Hematopoietic multipotent progenitor cell (in vitro differentiated cells): ENCODE data around the gene NOS3. TPM values are rescaled to one million over a fixed set of nuclear protein-coding genes. Genes with fewer than 3 reads are reported as not detected.
"Not testable (repeated sequence)": the region's sequence is repeated elsewhere in the genome, so short reads cannot be mapped to it uniquely, and the experiment has no call there.

Source experiments
- DNase-seq, 3 donors: peaks; one replicate each; pipeline ENCODE4 v3.0.0-alpha.2; 2011 to 2015; ENCODE audit warnings: low read depth in 2 of 3, low spot score in 2 of 3
- total RNA-seq: library from RNA; depleted of rRNA; stranded (reverse); fragments of >200 nt; gene quantifications from one replicate; pipeline ENCODE4 v1.2.3, GENCODE V29; 2012

Gene NOS3
- total RNA-seq, 1 donor: 0.27 TPM

DNA sequence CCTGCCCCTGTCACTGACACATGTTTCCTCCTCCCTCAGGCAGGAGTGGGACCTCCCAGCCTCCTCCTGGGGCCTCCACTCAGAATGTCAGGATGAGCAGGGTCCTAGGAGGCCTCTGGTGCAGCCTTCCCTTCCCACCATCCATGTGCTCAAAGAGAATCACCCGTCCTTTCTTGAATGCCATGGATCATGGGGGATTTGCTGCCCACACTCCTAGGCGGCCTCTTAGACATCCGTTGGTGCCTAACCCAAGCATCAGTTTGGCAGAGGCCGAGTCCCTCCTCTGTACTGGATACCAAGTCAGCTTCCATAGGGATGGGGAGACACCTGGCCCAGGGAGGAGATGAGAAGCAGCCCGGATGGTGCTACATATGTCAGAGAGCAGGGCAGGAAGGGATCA is 7.0 kb downstream of the NOS3 start:
- no peak for DNase-seq

DNA sequence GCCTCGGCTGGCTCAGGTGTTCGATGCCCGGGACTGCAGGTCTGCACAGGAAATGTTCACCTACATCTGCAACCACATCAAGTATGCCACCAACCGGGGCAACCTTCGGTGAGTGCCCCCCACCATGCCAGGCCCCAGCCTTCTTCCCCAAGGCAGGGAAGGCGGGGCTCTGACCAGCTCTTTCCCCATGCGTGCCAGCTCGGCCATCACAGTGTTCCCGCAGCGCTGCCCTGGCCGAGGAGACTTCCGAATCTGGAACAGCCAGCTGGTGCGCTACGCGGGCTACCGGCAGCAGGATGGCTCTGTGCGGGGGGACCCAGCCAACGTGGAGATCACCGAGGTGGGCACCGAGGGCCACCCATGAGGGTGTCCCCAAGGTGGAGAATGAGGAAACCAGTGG is 7.5 kb downstream of the NOS3 start:
- no peak for DNase-seq

DNA sequence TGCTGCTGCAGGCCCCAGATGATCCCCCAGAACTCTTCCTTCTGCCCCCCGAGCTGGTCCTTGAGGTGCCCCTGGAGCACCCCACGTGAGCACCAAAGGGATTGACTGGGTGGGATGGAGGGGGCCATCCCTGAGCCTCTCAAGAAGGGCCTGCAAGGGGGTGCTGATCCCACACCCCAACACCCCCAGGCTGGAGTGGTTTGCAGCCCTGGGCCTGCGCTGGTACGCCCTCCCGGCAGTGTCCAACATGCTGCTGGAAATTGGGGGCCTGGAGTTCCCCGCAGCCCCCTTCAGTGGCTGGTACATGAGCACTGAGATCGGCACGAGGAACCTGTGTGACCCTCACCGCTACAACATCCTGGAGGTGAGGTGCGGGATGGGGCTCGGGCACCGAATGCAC is 8.2 kb downstream of the NOS3 start:
- DNase-seq: no peak

DNA sequence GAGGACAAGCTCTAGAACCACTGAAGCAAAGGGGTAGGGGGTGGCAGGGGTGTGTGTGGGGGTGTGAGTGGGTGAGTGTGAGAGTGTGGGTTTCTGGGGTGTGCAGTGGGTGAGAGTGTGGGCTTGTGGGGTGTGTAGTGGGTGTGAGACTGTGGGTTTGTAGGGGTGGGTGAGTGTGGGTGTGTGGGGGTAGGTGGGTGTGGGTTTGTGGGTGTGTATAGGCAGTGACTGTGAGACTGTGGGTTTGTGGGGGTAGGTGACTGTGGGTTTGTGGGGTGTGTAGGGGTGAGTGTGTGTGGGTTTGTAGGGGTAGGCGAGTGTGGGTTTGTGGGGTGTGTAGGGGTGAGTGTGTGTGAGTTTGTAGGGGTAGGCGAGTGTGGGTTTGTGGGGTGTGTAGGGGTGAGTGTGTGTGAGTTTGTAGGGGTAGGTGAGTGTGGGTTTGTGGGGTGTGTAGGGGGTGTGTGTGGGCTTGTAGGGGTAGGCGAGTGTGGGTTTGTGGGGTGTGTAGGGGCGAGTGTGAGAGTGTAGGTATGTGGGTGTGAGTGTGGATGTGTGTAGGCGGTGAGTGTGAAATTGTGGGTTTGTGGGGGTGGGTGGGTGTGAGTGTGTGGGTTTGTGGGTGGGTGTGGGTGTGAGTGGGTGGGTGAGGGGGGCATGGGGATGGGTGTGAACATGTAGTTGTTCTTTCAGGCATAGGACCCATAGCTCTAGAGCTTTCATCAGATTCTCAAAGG is 8.8 kb downstream of the NOS3 start:
- DNase-seq: no peak

DNA sequence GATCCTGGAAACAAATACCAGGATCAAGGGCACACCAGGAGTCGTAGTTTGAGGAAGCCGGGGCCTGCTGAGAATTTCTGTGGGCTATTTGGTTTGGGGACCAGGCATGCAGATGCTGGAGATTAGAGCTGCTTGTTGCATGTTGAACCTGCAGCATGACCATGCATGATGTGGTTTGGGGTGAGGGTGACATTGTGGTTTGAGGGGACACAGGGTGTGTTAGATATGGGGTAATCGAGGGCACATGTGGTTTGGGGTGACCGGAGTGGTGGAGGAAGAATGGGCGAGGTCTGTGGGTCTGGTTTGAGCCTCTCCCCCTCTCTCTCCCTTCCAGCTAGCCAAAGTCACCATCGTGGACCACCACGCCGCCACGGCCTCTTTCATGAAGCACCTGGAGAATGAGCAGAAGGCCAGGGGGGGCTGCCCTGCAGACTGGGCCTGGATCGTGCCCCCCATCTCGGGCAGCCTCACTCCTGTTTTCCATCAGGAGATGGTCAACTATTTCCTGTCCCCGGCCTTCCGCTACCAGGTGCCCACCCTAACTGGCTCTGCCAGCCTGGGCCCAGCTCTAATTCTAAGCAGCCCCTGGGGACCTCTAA is 10.2 kb downstream of the NOS3 start:
- peak in 1 of 3 donors; percentile 57 for DNase-seq

DNA sequence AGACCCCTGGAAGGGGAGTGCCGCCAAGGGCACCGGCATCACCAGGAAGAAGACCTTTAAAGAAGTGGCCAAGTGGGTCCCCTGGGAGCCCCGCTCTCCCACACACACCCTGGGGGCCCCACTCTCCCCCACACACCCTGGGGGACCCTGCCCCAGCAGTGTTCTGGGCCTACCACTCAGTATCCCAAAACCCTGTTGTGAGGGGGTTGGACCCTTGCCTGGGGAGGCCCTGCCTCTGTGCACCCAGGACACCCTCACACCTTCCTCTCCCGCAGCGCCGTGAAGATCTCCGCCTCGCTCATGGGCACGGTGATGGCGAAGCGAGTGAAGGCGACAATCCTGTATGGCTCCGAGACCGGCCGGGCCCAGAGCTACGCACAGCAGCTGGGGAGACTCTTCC is 10.7 kb downstream of the NOS3 start:
- no peak for DNase-seq

DNA sequence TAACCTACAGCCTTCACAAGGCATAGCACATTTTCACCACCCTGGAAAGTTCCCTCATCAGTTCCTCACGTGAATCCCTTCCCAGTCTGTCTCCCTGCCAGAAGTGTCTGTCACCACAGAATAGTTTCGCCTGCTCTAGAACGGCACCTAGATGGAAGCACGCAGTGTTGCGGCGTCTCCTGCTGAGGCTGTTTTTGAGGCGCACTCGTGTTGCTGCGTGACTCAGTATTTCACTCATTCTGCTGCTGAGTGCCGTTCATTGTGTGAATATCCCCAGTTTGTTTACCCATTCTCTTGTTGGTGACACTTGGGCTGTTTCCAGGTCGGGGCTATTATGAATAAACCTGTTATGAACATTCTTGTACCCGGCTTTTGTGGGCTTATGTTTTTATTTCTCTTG is 12.8 kb downstream of the NOS3 start:
- no peak for DNase-seq

DNA sequence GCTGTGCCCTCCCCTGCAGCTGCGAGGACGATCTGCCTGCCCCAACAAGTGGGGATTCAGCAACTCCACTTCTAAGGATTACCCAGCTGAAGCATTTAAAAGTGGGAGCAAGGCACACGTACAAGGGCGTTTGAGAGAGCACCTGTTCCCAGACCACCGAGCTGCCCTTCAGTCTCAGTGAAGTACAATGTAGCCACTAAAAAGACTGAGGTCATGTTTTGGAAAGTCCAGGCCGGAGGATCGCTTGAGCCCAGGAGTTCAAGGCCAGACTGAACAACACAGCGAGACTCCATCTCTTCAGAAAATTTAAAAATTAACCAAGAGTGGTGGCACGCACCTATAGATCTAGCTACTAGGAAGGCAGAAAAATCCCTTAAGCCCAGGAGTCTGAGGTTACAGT is 14.7 kb downstream of the NOS3 start:
- no peak for DNase-seq

DNA sequence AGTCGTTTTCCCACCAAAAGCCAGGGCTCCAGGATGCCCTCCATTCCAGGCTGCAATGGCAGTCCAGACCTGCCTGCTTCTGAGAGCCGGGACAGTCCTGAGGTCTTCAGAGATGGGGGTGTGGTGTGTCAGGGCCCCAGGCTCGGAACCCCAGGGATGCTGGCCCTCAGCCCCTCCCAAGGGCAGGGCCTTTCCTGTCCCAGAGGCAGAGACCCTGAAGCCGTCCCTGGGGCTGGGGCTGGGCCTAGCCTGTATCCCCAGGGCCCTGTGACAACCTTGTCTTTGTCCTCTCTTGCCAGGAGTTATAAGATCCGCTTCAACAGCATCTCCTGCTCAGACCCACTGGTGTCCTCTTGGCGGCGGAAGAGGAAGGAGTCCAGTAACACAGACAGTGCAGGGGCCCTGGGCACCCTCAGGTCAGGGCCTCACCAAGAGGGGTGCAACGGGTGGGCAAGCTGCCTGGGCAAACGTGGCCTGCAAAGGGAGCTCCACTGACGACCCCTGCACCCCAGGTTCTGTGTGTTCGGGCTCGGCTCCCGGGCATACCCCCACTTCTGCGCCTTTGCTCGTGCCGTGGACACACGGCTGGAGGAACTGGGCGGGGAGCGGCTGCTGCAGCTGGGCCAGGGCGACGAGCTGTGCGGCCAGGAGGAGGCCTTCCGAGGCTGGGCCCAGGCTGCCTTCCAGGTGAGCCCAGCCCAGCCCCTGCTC is 15.9 kb downstream of the NOS3 start:
- DNase-seq: no peak

DNA sequence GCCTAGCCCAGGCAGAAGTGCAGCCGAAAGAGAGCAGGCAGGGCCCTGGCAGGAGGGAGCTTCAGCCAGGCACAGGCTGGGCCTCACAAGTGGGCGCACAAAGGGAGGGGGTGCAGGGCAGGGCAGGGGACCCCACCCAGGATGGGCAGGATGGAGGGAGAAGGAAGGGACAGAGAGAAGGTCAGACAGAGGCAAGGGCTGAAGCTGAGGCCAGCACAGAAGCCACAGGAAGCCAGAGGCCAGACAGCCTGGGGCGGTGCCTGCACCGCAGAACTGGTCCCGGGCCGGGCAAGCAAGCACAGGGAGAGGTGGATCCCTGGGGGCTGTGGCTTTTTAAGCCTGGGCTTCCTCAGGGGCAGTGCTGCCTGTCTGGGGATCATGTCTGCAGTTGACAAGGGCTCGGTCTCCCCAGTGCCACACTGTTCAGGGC is 16.7 kb downstream of the NOS3 start:
- no peak for DNase-seq

DNA sequence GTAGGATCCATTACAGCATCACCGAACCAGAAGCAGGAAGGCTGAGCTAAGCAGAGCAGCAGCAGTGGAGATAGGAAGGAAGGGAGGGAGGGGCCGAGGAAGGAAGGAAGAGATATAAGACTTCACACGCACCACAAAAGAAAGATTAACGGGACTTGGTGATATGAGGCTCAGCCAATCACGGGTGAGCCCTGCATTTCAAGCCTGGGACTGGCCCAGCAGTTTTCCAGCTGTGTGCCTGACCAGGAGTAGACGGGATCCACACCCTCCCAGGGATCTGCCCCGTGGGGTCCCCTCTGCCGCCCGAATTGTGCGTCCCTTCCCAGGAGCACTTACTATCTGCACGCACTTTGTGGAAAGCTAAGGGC is 17.3 kb downstream of the NOS3 start:
- no peak for DNase-seq

DNA sequence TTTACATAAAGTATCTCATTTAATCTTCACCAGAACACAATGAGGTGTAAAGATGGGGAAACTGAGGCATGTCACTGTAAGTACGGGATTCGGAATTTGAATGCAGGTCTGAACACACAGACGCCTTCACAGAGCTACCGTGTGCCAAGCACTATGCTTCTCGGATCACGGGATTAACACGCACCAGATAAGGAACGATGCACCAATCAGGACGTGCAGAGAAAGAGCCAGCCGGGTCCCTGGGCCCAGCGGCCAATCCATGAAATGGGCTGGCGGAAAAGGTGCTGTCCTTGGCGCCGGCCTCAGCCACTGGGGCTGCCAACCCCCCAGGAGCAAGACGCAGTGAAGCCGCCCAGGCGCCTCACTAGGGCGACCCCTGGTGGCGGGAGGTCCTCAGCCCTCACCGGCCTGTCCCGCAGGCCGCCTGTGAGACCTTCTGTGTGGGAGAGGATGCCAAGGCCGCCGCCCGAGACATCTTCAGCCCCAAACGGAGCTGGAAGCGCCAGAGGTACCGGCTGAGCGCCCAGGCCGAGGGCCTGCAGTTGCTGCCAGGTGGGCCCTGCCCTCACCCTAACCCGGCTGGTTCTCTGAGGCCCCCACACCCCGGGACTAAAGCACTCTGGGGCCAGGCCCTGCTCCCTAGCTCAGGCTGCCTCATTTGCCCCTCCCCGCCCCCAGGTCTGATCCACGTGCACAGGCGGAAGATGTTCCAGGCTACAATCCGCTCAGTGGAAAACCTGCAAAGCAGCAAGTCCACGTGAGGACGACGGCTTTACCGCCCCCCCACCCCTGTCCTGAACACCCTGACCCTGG is 17.9 kb downstream of the NOS3 start:
- peak in 1 of 3 donors; percentile 62 for DNase-seq

DNA sequence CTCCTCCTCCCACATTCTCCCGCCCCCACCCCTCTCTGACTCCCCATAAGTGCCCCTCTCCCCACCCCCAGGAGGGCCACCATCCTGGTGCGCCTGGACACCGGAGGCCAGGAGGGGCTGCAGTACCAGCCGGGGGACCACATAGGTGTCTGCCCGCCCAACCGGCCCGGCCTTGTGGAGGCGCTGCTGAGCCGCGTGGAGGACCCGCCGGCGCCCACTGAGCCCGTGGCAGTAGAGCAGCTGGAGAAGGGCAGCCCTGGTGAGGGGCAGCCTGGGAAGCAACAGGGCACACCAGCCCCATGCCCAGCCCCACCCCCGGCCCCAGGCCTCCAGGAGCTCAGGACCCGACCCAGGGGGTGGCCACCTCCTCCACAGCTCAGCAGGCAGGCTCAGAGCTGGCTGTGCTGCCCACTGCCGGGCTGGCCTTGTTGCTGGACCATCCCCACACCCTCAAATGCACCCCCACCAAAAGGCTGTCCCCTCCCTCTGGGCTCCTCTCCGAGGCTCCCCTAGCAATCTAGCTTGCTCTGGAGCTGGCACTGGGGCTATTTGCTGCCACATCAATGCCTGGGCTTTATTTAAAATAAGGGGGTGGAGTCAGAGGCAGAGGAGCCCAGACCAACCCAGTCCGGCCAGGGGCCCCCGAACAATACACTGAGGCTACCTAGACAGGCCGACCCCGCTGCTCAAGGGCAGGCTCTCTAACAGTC is 18.7 kb downstream of the NOS3 start:
- no peak for DNase-seq

DNA sequence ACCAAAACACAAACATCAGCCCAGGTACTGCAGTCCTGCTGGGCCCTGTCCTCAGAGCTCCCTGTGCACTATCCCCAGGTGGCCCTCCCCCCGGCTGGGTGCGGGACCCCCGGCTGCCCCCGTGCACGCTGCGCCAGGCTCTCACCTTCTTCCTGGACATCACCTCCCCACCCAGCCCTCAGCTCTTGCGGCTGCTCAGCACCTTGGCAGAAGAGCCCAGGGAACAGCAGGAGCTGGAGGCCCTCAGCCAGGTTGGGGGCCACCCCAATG is 19.2 kb downstream of the NOS3 start:
- no peak for DNase-seq

DNA sequence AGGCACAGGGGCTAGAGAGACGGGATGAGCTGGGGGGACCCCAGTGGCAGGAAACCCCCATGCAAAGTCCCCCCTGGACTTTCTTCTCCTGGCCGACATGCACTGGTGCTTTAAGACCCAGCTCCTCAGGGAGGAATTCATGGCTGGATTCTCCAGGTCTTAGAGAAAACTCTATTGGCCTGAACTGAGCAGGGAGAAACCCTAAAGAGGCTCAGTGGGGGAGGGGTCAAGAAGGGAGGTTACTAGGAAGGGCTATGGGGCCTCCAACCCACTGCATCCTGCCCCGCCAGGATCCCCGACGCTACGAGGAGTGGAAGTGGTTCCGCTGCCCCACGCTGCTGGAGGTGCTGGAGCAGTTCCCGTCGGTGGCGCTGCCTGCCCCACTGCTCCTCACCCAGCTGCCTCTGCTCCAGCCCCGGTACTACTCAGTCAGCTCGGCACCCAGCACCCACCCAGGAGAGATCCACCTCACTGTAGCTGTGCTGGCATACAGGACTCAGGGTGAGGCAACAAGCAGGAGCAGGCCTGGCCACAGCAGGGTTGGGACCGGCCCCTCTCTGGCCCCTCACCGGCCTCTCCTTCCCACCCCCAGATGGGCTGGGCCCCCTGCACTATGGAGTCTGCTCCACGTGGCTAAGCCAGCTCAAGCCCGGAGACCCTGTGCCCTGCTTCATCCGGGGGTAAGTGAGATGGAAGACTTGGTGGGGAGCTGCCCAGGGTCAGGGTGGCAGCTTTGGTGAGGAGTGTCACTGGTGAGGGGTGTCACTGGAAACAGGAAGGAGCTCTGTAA is 19.7 kb downstream of the NOS3 start:
- peak in 1 of 3 donors; percentile 23 for DNase-seq

DNA sequence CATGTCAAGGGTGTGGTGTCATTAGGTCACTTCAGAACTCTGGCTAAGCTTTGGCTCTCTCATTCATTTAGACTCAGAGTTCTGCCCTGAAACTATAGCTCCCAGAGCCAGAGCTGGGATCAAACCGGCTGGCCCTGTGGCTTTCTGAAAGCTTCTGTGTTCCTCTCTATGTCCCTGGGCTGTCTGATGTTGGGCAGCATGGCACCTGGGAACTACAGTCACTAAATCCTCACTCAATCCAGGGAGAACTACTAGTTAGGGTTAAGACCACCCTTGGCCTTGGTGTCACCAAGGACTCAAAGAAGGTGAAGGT is 20.2 kb downstream of the NOS3 start:
- no peak for DNase-seq

DNA sequence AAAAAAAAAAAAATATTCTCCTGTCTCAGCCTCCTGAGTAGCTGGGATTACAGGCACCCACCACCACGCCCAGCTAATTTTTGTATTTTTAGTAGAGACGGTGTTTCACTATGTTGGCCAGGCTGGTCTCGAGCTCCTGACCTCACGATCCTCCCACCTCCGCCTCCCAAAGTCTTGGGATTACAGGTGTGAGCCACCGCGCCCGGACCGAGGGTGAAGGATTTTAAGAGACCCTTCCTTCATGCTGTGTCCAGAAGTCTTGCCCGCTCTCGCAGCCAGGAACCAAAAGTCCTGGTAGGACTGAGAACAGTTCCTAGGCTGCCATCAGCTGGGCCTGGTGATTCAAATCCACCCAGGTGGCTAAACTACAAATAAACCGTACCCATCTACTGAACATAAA is 20.8 kb downstream of the NOS3 start:
- DNase-seq: not testable (repeated sequence)

DNA sequence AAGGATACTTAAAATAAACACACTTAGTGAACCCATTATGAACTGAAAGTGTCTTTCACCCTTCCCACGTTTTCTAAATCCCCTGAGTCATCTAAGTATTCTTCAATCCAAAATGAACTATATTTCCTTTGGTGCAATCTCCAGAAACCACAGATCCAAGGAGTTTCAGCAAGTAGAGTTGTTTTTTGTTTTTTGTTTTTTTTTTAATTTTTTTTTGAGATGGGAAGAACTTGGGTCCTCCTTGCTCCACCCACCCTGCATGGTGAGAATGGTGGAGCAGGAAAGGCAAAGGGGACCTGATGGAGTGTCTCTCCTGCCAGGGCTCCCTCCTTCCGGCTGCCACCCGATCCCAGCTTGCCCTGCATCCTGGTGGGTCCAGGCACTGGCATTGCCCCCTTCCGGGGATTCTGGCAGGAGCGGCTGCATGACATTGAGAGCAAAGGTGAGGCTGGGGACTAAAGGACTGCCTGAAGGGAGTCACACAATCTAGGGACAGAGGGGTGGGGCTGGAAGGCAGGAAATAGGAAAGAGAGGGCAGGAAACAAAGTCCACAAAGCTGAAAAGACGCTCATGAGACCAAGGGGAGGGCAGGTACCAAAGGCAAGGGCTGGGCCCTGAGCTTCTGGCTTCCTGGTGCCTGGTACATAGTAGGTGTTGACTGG is 21.3 kb downstream of the NOS3 start:
- no peak for DNase-seq

DNA sequence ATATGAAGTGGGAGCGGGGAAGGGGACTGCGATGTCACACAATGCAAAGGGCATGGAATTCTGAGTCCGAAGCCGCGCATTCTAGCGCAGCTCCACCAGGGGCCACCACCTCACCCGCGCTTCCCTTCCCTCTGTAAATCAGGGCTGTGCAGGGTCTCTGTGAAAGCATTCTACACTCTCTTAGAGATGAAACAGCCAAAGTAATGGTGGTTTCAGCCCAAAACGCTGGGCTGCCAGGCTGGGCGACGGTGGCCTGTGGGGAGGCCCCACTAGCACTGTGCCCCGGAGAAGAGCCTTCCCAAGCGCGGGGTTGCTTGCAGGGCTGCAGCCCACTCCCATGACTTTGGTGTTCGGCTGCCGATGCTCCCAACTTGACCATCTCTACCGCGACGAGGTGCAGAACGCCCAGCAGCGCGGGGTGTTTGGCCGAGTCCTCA is 22.1 kb downstream of the NOS3 start:
- DNase-seq: peak in 1 of 3 donors; percentile 61

DNA sequence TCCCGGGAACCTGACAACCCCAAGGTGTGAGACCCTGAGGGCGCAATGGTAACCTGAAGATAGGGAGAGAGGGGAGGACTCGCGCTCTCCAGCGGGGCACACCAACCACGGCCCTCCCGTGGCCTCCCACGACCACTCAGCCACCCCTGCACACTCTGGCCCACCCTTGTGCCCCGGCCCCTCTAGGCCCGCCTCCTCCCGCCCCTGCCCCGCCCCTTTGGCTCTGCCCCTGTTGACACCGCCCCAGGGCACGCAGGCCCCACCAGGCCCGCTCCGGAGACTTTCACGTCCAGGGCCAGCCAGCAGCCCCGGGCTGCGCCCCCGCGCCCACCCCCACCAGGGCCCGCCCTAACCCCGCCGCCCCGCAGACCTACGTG is 22.5 kb downstream of the NOS3 start:
- DNase-seq: no peak
